Neutrophil (primary cell): ENCODE measurements around the gene ADAP2.

Experiments
- H3K27ac ChIP-seq: fragments of 200-600 bp; sonication (generic); 2 replicates; pipeline ENCODE4 v1.5.1; 2016; ENCODE audit warnings: mild to moderate bottlenecking, moderate library complexity
- H3K27me3 ChIP-seq: fragments of 200-600 bp; sonication (generic); 2 replicates; pipeline ENCODE4 v1.6.0; 2016; ENCODE audit warnings: mild to moderate bottlenecking
- H3K36me3 ChIP-seq: fragments of 200-600 bp; sonication (generic); 2 replicates; pipeline ENCODE4 v1.5.1; 2017
- H3K4me1 ChIP-seq, 2 experiments: fragments of 200-600 bp in 1 of 2; sonication (generic) in 1 of 2; 1 replicate in 1 of 2; 2 replicates in 1 of 2; pipeline versions ENCODE4 v1.5.1 to v1.6.1; 2013 to 2016; ENCODE audit warnings: low read depth in 1 of 2, low read length in 1 of 2, mild to moderate bottlenecking in 1 of 2, moderate library complexity in 1 of 2; ENCODE audit not compliant: control insufficient read depth in 1 of 2, insufficient read depth in 1 of 2
- H3K4me3 ChIP-seq, 2 experiments: fragments of 200-600 bp in 1 of 2; sonication (generic) in 1 of 2; 1 replicate in 1 of 2; 2 replicates in 1 of 2; pipeline ENCODE4 v1.5.1; 2013 to 2016; ENCODE audit warnings: low read depth in 1 of 2, low read length in 1 of 2, mild to moderate bottlenecking in 1 of 2, moderate library complexity in 1 of 2
- H3K9me3 ChIP-seq: fragments of 200-600 bp; sonication (generic); 2 replicates; pipeline ENCODE4 v1.5.1; 2016
- CTCF ChIP-seq: fragments of 200-600 bp; sonication (generic); IDR thresholded peaks from 2 replicates; pipeline ENCODE4 v1.5.1; 2016; ENCODE audit warnings: antibody characterized with exemption

ADAP2 gene

GRCh38 chr17:30933966-30934365 is 12.2 kb downstream of the ADAP2 start:
- H3K27me3 ChIP-seq = no peaks in the 10 kb centered on the region
- TF ChIP-seq CTCF = no peak
- peaks cover 0 to 5% of the 10 kb centered on the region in 2 experiments for H3K4me1 ChIP-seq
- no peak overlapping the region for H3K27ac ChIP-seq
- no peaks in the 10 kb centered on the region for H3K9me3 ChIP-seq
- H3K4me3 ChIP-seq = no peak overlapping the region
- H3K36me3 ChIP-seq = no peaks in the 10 kb centered on the region

DNA sequence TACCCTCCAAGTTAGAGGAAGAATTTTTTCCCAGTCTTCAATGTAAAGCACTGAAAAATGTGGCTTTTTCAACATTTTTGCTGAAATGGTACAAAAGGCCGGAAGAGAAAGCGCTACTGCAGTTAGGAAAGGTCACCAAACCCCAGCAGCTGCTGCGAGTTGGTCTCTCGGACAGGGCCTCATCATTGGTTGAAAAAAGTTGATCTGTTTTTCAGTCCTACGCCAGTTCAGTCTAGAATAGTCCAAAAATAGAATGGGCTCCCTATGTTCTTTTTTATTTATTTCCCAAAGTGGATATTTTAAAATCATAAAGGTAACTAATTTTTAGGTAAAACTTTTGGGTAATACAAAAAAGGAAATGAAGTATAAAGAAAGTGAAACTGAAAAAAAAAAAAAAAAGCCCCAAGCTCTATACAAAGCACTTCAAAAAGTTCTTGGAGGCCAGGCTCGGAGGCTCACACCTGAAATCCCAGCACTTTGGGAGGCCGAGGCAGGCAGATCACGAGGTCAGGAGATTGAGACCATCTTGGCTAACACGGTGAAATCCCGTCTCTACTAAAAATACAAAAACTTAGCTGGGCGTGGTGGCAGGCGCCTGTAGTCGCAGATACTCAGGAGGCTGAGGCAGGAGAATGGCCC is 17.4 kb downstream of the ADAP2 start:
- H3K27me3 ChIP-seq = no peaks in the 10 kb centered on the region
- no peaks in the 10 kb centered on the region for H3K36me3 ChIP-seq
- H3K4me1 ChIP-seq = peaks cover 0 to 5% of the 10 kb centered on the region in 2 experiments
- H3K9me3 ChIP-seq = no peaks in the 10 kb centered on the region
- no peak overlapping the region for H3K4me3 ChIP-seq
- TF ChIP-seq CTCF = no peak
- no peak overlapping the region for H3K27ac ChIP-seq

DNA sequence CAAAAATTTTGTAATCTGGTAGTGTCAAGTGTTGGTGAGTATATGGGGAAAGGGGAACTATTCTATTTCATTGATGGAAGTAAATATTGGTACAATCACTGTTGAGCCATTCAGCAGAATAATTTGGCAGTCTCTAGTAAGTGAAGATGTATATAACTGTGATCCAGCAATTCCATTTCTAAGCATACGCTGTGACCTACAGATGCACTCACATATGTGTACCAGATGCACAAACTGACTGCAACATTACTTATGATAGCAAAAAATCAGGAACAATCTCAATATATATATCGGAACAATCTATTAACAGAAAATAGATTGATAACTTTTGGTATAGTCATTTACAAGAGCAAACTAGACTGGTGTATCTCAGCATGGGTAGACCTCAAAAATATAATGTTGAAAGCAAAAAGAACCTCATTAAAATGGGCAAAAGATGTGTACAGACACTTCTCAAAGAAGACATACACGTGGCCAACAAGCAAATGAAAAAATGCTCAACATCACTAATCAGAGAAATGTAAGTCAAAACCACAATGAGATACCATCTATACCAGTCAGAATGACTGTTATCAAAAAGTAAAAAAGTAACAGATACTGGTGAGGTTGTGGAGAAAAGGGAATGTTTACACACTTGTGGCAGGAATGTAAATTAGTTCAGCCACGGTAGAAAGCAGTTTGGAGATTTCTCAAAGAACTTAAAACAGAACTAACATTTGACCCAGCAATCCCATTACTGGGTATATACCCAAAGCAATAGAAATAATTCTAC is 20.7 kb downstream of the ADAP2 start:
- no peak for TF ChIP-seq CTCF
- no peak overlapping the region for H3K4me3 ChIP-seq
- H3K27me3 ChIP-seq = no peaks in the 10 kb centered on the region
- H3K9me3 ChIP-seq = no peaks in the 10 kb centered on the region
- peaks cover 0 to 2% of the 10 kb centered on the region in 2 experiments for H3K4me1 ChIP-seq
- no peaks in the 10 kb centered on the region for H3K36me3 ChIP-seq
- no peak overlapping the region for H3K27ac ChIP-seq

DNA sequence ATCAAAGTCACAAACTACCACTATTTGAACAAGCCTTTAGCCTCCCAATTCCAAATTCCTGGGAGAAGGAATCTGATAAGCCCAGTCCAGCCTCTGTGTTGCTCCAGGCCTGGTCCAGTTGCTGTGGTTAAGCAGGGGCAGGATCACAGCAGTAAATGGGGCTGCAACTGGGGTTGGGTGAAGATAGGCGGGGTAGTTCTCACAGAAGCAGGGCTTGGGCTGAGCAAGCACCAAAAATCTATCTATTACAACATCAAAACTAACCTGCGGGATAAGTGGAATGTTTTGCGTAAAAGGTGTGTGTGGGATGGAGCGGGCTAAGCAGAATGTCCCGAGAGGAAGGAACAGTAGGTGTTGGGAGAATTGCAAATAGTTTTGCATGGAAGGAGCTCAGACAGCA is 26.1 kb downstream of the ADAP2 start:
- Histone ChIP-seq H3K36me3 (no peaks in the 10 kb centered on the region), H3K27me3 (no peaks in the 10 kb centered on the region), H3K9me3 (no peaks in the 10 kb centered on the region), H3K27ac (no peak overlapping the region), H3K4me1 (peaks cover 6 to 8% of the 10 kb centered on the region in 2 experiments), H3K4me3 (no peak overlapping the region)
- no peak for TF ChIP-seq CTCF

GRCh38 chr17:30950189-30950588 is 28.4 kb downstream of the ADAP2 start:
- Histone ChIP-seq H3K36me3 (no peaks in the 10 kb centered on the region), H3K4me3 (no peak overlapping the region), H3K27me3 (no peaks in the 10 kb centered on the region), H3K4me1 (peaks cover 28 to 30% of the 10 kb centered on the region in 2 experiments), H3K9me3 (no peaks in the 10 kb centered on the region), H3K27ac (no peak overlapping the region)
- TF ChIP-seq CTCF = no peak
